Stimulated activated naive CD8-positive, alpha-beta T cell treated with anti-CD3 and anti-CD28 coated beads, Interleukin-15, Interleukin-2, amounts not matched to agents 100 ng/mL and 50 ng/mL, for 24 hours (primary cell): Measurements from ENCODE around the gene OR4N5.
"Not testable (repeated sequence)": the region's sequence is repeated elsewhere in the genome, so short reads cannot be mapped to it uniquely, and the experiment has no call there.

ENCODE experiments used
- H3K27ac Mint-ChIP-seq: one replicate; pipeline ENCODE4 v1.8.0; 2021; ENCODE audit warnings: mild to moderate bottlenecking, mixed read lengths
- H3K27me3 Mint-ChIP-seq: one replicate; pipeline ENCODE4 v1.8.0; 2021; ENCODE audit warnings: mixed read lengths
- H3K36me3 Mint-ChIP-seq: one replicate; pipeline ENCODE4 v1.8.0; 2021; ENCODE audit warnings: low read depth, mixed read lengths
- H3K4me1 Mint-ChIP-seq: one replicate; pipeline ENCODE4 v1.8.0; 2021; ENCODE audit warnings: low read depth, mixed read lengths
- H3K4me3 Mint-ChIP-seq: one replicate; pipeline ENCODE4 v1.8.0; 2021; ENCODE audit warnings: mild to moderate bottlenecking, mixed read lengths
- H3K9me3 Mint-ChIP-seq: one replicate; pipeline ENCODE4 v1.8.0; 2021; ENCODE audit warnings: mixed read lengths

Gene OR4N5

GRCh38 chr14:20138520-20138919, at the start of gene OR4N5:
Gene OR4N5 (plus strand): TSS chr14:20138820. CDS start chr14:20143736, 4,916 bp downstream.
- H3K27ac Mint-ChIP-seq = no peak within 1 kb of the TSS
- H3K36me3 Mint-ChIP-seq = no peaks in the 10 kb centered on the region
- no peaks in the 10 kb centered on the region for H3K9me3 Mint-ChIP-seq
- H3K27me3 Mint-ChIP-seq = peaks cover 25% of the 10 kb centered on the region
- no peak within 1 kb of the TSS for H3K4me3 Mint-ChIP-seq
- H3K4me1 Mint-ChIP-seq = no peaks in the 10 kb centered on the region

GRCh38 chr14:20092050-20092449, 46.6 kb upstream of the OR4N5 start:
- H3K27me3 Mint-ChIP-seq = no peaks in the 10 kb centered on the region
- no peak overlapping the region for H3K27ac Mint-ChIP-seq
- no peaks in the 10 kb centered on the region for H3K4me1 Mint-ChIP-seq
- no peak overlapping the region for H3K4me3 Mint-ChIP-seq
- no peaks in the 10 kb centered on the region for H3K36me3 Mint-ChIP-seq
- no peaks in the 10 kb centered on the region for H3K9me3 Mint-ChIP-seq

GRCh38 chr14:20093442-20093841, 45.2 kb upstream of the OR4N5 start:
- no peaks in the 10 kb centered on the region for H3K36me3 Mint-ChIP-seq
- H3K9me3 Mint-ChIP-seq = no peaks in the 10 kb centered on the region
- no peaks in the 10 kb centered on the region for H3K4me1 Mint-ChIP-seq
- H3K27ac Mint-ChIP-seq = no peak overlapping the region
- no peaks in the 10 kb centered on the region for H3K27me3 Mint-ChIP-seq
- H3K4me3 Mint-ChIP-seq = no peak overlapping the region

GRCh38 chr14:20098926-20099770, 39.5 kb upstream of the OR4N5 start:
- H3K27ac Mint-ChIP-seq, H3K4me3 Mint-ChIP-seq, H3K36me3 Mint-ChIP-seq, H3K9me3 Mint-ChIP-seq, H3K4me1 Mint-ChIP-seq: not testable (repeated sequence)
- peaks cover 11% of the 10 kb centered on the region for H3K27me3 Mint-ChIP-seq

- Mint-ChIP-seq H3K9me3 (no peaks in the 10 kb centered on the region), H3K27me3 (no peaks in the 10 kb centered on the region), H3K4me3 (no peak within 1 kb of the TSS), H3K36me3 (no peaks in the 10 kb centered on the region), H3K27ac (no peak within 1 kb of the TSS), H3K4me1 (no peaks in the 10 kb centered on the region)
Measured at GRCh38 chr14:20110438-20110837, 28.2 kb upstream of the OR4N5 start, which contains the start of gene OR4K17. Gene OR4K17 (plus strand): TSS chr14:20110739. CDS start chr14:20117500, 6,761 bp downstream.

GRCh38 chr14:20112321-20112720, 26.3 kb upstream of the OR4N5 start:
- no peaks in the 10 kb centered on the region for H3K4me1 Mint-ChIP-seq
- H3K9me3 Mint-ChIP-seq = peaks cover 2% of the 10 kb centered on the region
- no peaks in the 10 kb centered on the region for H3K36me3 Mint-ChIP-seq
- H3K27ac Mint-ChIP-seq = no peak overlapping the region
- H3K4me3 Mint-ChIP-seq = no peak overlapping the region
- no peaks in the 10 kb centered on the region for H3K27me3 Mint-ChIP-seq

GRCh38 chr14:20116748-20117147, 21.9 kb upstream of the OR4N5 start:
- no peaks in the 10 kb centered on the region for H3K36me3 Mint-ChIP-seq
- H3K27ac Mint-ChIP-seq = no peak overlapping the region
- H3K9me3 Mint-ChIP-seq = peaks cover 28% of the 10 kb centered on the region
- H3K4me1 Mint-ChIP-seq = no peaks in the 10 kb centered on the region
- peaks cover 8% of the 10 kb centered on the region for H3K27me3 Mint-ChIP-seq
- H3K4me3 Mint-ChIP-seq = no peak overlapping the region

- Mint-ChIP-seq H3K4me1 (no peaks in the 10 kb centered on the region), H3K4me3 (no peak overlapping the region), H3K36me3 (no peaks in the 10 kb centered on the region)
Measured at GRCh38 chr14:20118795-20119194, 19.8 kb upstream of the OR4N5 start.

GRCh38 chr14:20143911-20144310, 5.3 kb downstream of the OR4N5 start:
- no peaks in the 10 kb centered on the region for H3K4me1 Mint-ChIP-seq
- H3K27ac Mint-ChIP-seq = no peak overlapping the region
- no peak overlapping the region for H3K4me3 Mint-ChIP-seq
- H3K27me3 Mint-ChIP-seq = peaks cover 26% of the 10 kb centered on the region
- H3K9me3 Mint-ChIP-seq = no peaks in the 10 kb centered on the region
- no peaks in the 10 kb centered on the region for H3K36me3 Mint-ChIP-seq

More at GRCh38 chr14:20118795-20119194, 19.8 kb upstream of the OR4N5 start:
- Mint-ChIP-seq H3K27ac (no peak overlapping the region), H3K9me3 (peaks cover 28% of the 10 kb centered on the region), H3K27me3 (peaks cover 12% of the 10 kb centered on the region)

- Mint-ChIP-seq H3K27me3 (peaks cover 32% of the 10 kb centered on the region), H3K9me3 (peaks cover 4% of the 10 kb centered on the region), H3K4me3 (no peak overlapping the region), H3K4me1 (no peaks in the 10 kb centered on the region), H3K36me3 (no peaks in the 10 kb centered on the region), H3K27ac (no peak overlapping the region)
Measured at GRCh38 chr14:20144820-20145219, 6.2 kb downstream of the OR4N5 start.

- Mint-ChIP-seq H3K4me1 (no peaks in the 10 kb centered on the region), H3K4me3 (no peak overlapping the region), H3K36me3 (no peaks in the 10 kb centered on the region), H3K27me3 (peaks cover 3% of the 10 kb centered on the region), H3K9me3 (peaks cover 13% of the 10 kb centered on the region), H3K27ac (no peak overlapping the region)
Measured at GRCh38 chr14:20164462-20164861, 25.8 kb downstream of the OR4N5 start.

- no peak overlapping the region for H3K27ac Mint-ChIP-seq
- no peak overlapping the region for H3K4me3 Mint-ChIP-seq
- H3K9me3 Mint-ChIP-seq = peaks cover 13% of the 10 kb centered on the region
- peaks cover 10% of the 10 kb centered on the region for H3K27me3 Mint-ChIP-seq
- no peaks in the 10 kb centered on the region for H3K36me3 Mint-ChIP-seq
- no peaks in the 10 kb centered on the region for H3K4me1 Mint-ChIP-seq
Measured at GRCh38 chr14:20167091-20167490, 28.5 kb downstream of the OR4N5 start.

GRCh38 chr14:20169852-20170251, 31.2 kb downstream of the OR4N5 start:
- H3K27ac Mint-ChIP-seq, H3K9me3 Mint-ChIP-seq, H3K4me1 Mint-ChIP-seq, H3K4me3 Mint-ChIP-seq, H3K36me3 Mint-ChIP-seq: not testable (repeated sequence)
- H3K27me3 Mint-ChIP-seq = peaks cover 14% of the 10 kb centered on the region

- not testable (repeated sequence) for H3K9me3 Mint-ChIP-seq, H3K4me1 Mint-ChIP-seq, H3K27ac Mint-ChIP-seq, H3K4me3 Mint-ChIP-seq, H3K36me3 Mint-ChIP-seq
- peaks cover 14% of the 10 kb centered on the region for H3K27me3 Mint-ChIP-seq
Measured at GRCh38 chr14:20174205-20174604, 35.6 kb downstream of the OR4N5 start.

- Mint-ChIP-seq H3K4me1 (no peaks in the 10 kb centered on the region), H3K27ac (no peak overlapping the region), H3K27me3 (peaks cover 8% of the 10 kb centered on the region), H3K4me3 (no peak overlapping the region), H3K36me3 (no peaks in the 10 kb centered on the region), H3K9me3 (no peaks in the 10 kb centered on the region)
Measured at GRCh38 chr14:20176330-20176729, 37.7 kb downstream of the OR4N5 start.
